ENCODE measurements around the gene CCNG2. TPM values are rescaled to one million over a fixed set of nuclear protein-coding genes. Genes with fewer than 3 reads are reported as not detected.
A peak's percentile ranks its signal among the peaks of the same experiment; 100 is the strongest.

Gene CCNG2
- total and polyA plus RNA-seq, 4 experiments from 2014 or later: 17.0 to 22.9 (median 20.2) TPM

DNA sequence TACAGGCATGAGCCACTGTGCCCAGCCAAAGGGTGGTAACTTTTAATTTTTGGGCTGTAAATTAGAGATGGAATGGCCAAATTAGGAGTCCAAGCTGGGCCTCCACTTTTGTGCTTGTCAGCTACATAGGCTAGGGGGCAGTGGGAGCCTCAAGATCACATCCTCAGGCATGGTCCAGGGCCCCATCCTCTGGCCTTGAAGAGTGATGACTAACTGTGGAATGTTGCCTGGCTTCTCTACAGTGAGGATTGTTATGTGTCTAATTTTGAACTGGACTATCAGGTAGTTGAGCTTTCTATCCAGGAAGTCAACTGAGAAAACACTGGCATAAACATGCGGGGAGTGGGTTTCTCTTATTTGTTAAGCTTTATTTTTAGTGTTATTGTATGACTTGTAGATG, 33.0 kb downstream of the CCNG2 start:
- Histone ChIP-seq H3K9me3 (ENCODE audit: control insufficient read depth in 1 of 2, low read length in 2 of 2) (no peaks in the 10 kb centered on the region), H3K36me3 (ENCODE audit: insufficient read depth, low read length) (no peaks in the 10 kb centered on the region), H3K4me1 (ENCODE audit: insufficient read depth, low read length) (peaks cover 14% of the 10 kb centered on the region), H3K4me3 (ENCODE audit: low read length in 2 of 2) (no peak overlapping the region), H3K27ac (ENCODE audit: low read depth, low read length) (no peak overlapping the region), H3K27me3 (ENCODE audit: insufficient read depth, low read length) (no peaks in the 10 kb centered on the region)
- Mint-ChIP-seq H3K4me3 (no peak overlapping the region), H3K27me3 (peaks cover 0 to 2% of the 10 kb centered on the region in 2 donors), H3K27ac (no peak overlapping the region), H3K4me1 (peaks cover 12 to 19% (median 15%) of the 10 kb centered on the region in 4 donors), H3K9me3 (no peaks in the 10 kb centered on the region), H3K36me3 (no peaks in the 10 kb centered on the region)
- ChIA-PET CTCF (ENCODE audit: partially characterized antibody) (interaction anchor here (1.0 to 2.0 kb wide), 4 partner anchors 11 to 95 kb away, joined by 3 to 10 read pairs (median 6); no protein-coding TSS in a partner anchor), POLR2A (ENCODE audit: partially characterized antibody) (no interaction called here)
- intact Hi-C loops (cut with micrococcal nuclease): no loop called here
- DNase-seq: no peak

DNA sequence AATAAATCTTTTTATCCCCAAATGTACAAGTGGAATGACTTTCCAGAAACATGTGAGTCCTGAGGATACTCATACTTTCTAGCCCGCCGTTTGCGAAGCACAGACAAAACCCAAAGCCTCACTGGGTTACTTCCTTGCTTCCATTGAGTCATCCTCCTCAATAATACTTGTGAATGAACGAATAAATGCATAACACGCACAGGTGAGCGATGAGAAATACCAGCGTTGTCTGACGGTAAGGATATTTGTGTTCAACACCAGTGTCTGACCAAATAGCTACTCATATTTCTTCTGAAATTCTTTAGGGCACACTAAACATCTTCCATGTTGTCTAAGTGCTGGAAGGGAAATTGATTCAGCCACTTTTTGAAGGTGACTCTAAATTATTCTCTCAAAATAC, 36.0 kb downstream of the CCNG2 start:
- H3K4me1 ChIP-seq (ENCODE audit: insufficient read depth, low read length): peaks cover 14% of the 10 kb centered on the region
- H3K27ac ChIP-seq (ENCODE audit: low read depth, low read length): no peak overlapping the region
- H3K27me3 Mint-ChIP-seq: peaks cover 0 to 2% of the 10 kb centered on the region in 2 donors
- peak overlapping the region; percentile 87 to 96 (median 91) for H3K4me3 Mint-ChIP-seq
- ChIA-PET CTCF (ENCODE audit: partially characterized antibody) (interaction anchor here (0.8 to 4.4 kb wide), 9 partner anchors 8 to 216 kb away, joined by 3 to 65 read pairs (median 5); no protein-coding TSS in a partner anchor), POLR2A (ENCODE audit: partially characterized antibody) (interaction anchor here (0.7 to 1.7 kb wide), 5 partner anchors 8 to 157 kb away, joined by 3 to 10 read pairs (median 3); partner anchors contain the start of genes CCNG2 and CCNI)
- peaks cover 12 to 19% (median 15%) of the 10 kb centered on the region in 4 donors for H3K4me1 Mint-ChIP-seq
- peak overlapping the region in 4 of 7 donors; percentile 75 to 90 (median 88) for H3K27ac Mint-ChIP-seq
- no peak for DNase-seq
- H3K4me3 ChIP-seq (ENCODE audit: low read length in 2 of 2): peak overlapping the region in 1 of 2 donors; percentile 41
- H3K9me3 Mint-ChIP-seq: no peaks in the 10 kb centered on the region
- intact Hi-C loops (cut with micrococcal nuclease): loop anchor here (1.0 kb wide), 1 partner anchor 37 kb away; no protein-coding TSS in a partner anchor
- no peaks in the 10 kb centered on the region for H3K36me3 Mint-ChIP-seq
- H3K27me3 ChIP-seq (ENCODE audit: insufficient read depth, low read length): no peaks in the 10 kb centered on the region
- no peaks in the 10 kb centered on the region for H3K9me3 ChIP-seq (ENCODE audit: control insufficient read depth in 1 of 2, low read length in 2 of 2)
- H3K36me3 ChIP-seq (ENCODE audit: insufficient read depth, low read length): no peaks in the 10 kb centered on the region

GRCh38 chr4:77193511-77194102, 36.6 kb downstream of the CCNG2 start:
- no peaks in the 10 kb centered on the region for H3K9me3 Mint-ChIP-seq
- intact Hi-C loops (cut with micrococcal nuclease): loop anchor here (1.0 kb wide), 1 partner anchor 37 kb away; no protein-coding TSS in a partner anchor
- DNase-seq: peak; percentile 69 to 80 (median 70)
- H3K4me3 Mint-ChIP-seq: peak overlapping the region; percentile 87 to 96 (median 91)
- peaks cover 14% of the 10 kb centered on the region for H3K4me1 ChIP-seq (ENCODE audit: insufficient read depth, low read length)
- H3K27ac ChIP-seq (ENCODE audit: low read depth, low read length): peak overlapping the region; percentile 8
- no peaks in the 10 kb centered on the region for H3K36me3 ChIP-seq (ENCODE audit: insufficient read depth, low read length)
- ChIA-PET CTCF (ENCODE audit: partially characterized antibody) (interaction anchor here (0.8 to 4.4 kb wide), 11 partner anchors 9 to 216 kb away, joined by 3 to 65 read pairs (median 5); no protein-coding TSS in a partner anchor), POLR2A (ENCODE audit: partially characterized antibody) (interaction anchor here (0.7 to 1.7 kb wide), 6 partner anchors 8 to 158 kb away, joined by 3 to 10 read pairs (median 3); partner anchors contain the start of genes CCNG2 and CCNI)
- H3K27me3 Mint-ChIP-seq: peaks cover 0 to 2% of the 10 kb centered on the region in 2 donors
- H3K36me3 Mint-ChIP-seq: no peaks in the 10 kb centered on the region
- H3K27ac Mint-ChIP-seq: peak overlapping the region; percentile 75 to 95 (median 90)
- H3K27me3 ChIP-seq (ENCODE audit: insufficient read depth, low read length): no peaks in the 10 kb centered on the region
- peaks cover 12 to 19% (median 15%) of the 10 kb centered on the region in 4 donors for H3K4me1 Mint-ChIP-seq
- H3K9me3 ChIP-seq (ENCODE audit: control insufficient read depth in 1 of 2, low read length in 2 of 2): no peaks in the 10 kb centered on the region
- H3K4me3 ChIP-seq (ENCODE audit: low read length in 2 of 2): peak overlapping the region in 1 of 2 donors; percentile 41

DNA sequence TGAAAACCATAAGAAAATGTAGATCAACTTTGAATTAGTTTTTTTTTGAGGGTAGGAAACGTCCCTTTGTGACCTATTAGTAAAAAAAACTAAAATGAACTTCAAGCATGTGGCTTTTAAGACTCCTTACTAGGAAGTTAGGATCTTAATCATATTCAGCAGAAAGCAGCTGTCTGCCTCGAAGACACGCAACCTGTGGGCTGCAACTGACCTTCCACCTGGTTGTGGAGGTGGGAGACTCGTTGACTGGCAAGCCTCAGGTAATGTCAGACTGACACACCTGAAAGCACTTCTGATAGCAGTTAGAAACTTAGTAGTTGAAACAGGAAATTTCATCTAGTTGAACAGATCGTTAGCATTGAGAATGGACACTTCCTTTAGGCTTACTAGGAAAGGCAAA, 37.4 kb downstream of the CCNG2 start:
- Mint-ChIP-seq H3K9me3 (no peaks in the 10 kb centered on the region), H3K27ac (peak overlapping the region in 3 of 7 donors; percentile 42 to 88 (median 87)), H3K27me3 (peaks cover 0 to 2% of the 10 kb centered on the region in 2 donors), H3K36me3 (no peaks in the 10 kb centered on the region), H3K4me3 (peak overlapping the region in 3 of 8 donors; percentile 88 to 96 (median 92)), H3K4me1 (peaks cover 12 to 19% (median 15%) of the 10 kb centered on the region in 4 donors)
- H3K4me1 ChIP-seq (ENCODE audit: insufficient read depth, low read length): peaks cover 14% of the 10 kb centered on the region
- no peak for DNase-seq
- intact Hi-C loops (cut with micrococcal nuclease): no loop called here
- no peak overlapping the region for H3K4me3 ChIP-seq (ENCODE audit: low read length in 2 of 2)
- H3K27me3 ChIP-seq (ENCODE audit: insufficient read depth, low read length): no peaks in the 10 kb centered on the region
- no peaks in the 10 kb centered on the region for H3K9me3 ChIP-seq (ENCODE audit: control insufficient read depth in 1 of 2, low read length in 2 of 2)
- ChIA-PET CTCF (ENCODE audit: partially characterized antibody) (interaction anchor here (1.0 to 4.4 kb wide), 9 partner anchors 9 to 217 kb away, joined by 3 to 65 read pairs (median 5); no protein-coding TSS in a partner anchor), POLR2A (ENCODE audit: partially characterized antibody) (interaction anchor here (0.7 to 1.7 kb wide), 3 partner anchors 9 to 118 kb away, joined by 3 to 10 read pairs (median 3); partner anchors contain the start of gene CCNI)
- H3K36me3 ChIP-seq (ENCODE audit: insufficient read depth, low read length): no peaks in the 10 kb centered on the region
- no peak overlapping the region for H3K27ac ChIP-seq (ENCODE audit: low read depth, low read length)

GRCh38 chr4:77194989-77195388, 38.0 kb downstream of the CCNG2 start:
- Mint-ChIP-seq H3K4me1 (peaks cover 12 to 19% (median 15%) of the 10 kb centered on the region in 4 donors), H3K27me3 (peaks cover 0 to 2% of the 10 kb centered on the region in 2 donors), H3K9me3 (no peaks in the 10 kb centered on the region), H3K36me3 (no peaks in the 10 kb centered on the region), H3K4me3 (no peak overlapping the region), H3K27ac (no peak overlapping the region)
- H3K4me3 ChIP-seq (ENCODE audit: low read length in 2 of 2): no peak overlapping the region
- no peaks in the 10 kb centered on the region for H3K27me3 ChIP-seq (ENCODE audit: insufficient read depth, low read length)
- peaks cover 14% of the 10 kb centered on the region for H3K4me1 ChIP-seq (ENCODE audit: insufficient read depth, low read length)
- intact Hi-C loops (cut with micrococcal nuclease): no loop called here
- ChIA-PET CTCF (ENCODE audit: partially characterized antibody) (interaction anchor here (1.4 to 4.4 kb wide), 3 partner anchors 9 to 99 kb away, joined by 4 to 65 read pairs (median 25); no protein-coding TSS in a partner anchor), POLR2A (ENCODE audit: partially characterized antibody) (no interaction called here)
- H3K27ac ChIP-seq (ENCODE audit: low read depth, low read length): no peak overlapping the region
- H3K36me3 ChIP-seq (ENCODE audit: insufficient read depth, low read length): no peaks in the 10 kb centered on the region
- DNase-seq: no peak
- no peaks in the 10 kb centered on the region for H3K9me3 ChIP-seq (ENCODE audit: control insufficient read depth in 1 of 2, low read length in 2 of 2)

DNA sequence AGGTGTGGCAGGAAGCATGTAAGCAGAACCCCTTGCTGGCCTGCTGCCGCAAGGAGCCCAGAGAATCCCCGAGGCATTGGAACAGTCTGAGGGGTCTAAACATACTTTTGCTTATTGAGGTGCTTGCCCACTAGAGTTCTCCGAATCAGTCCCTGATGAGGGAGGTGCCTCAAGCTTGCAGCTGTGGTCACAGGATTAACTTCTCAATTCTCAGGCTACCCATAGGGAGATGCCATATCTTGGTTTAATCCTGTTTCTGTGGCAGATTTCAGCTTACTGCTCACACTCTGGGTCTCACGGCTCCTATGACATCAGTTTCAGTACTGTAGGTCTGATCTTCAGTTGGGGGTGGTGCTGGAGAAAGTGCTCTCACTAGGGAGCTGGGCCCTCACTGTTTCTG, 39.9 kb downstream of the CCNG2 start:
- Histone ChIP-seq H3K9me3 (ENCODE audit: control insufficient read depth in 1 of 2, low read length in 2 of 2) (no peaks in the 10 kb centered on the region), H3K27ac (ENCODE audit: low read depth, low read length) (no peak overlapping the region), H3K4me1 (ENCODE audit: insufficient read depth, low read length) (peaks cover 14% of the 10 kb centered on the region), H3K27me3 (ENCODE audit: insufficient read depth, low read length) (no peaks in the 10 kb centered on the region), H3K4me3 (ENCODE audit: low read length in 2 of 2) (no peak overlapping the region), H3K36me3 (ENCODE audit: insufficient read depth, low read length) (no peaks in the 10 kb centered on the region)
- no peak overlapping the region for H3K4me3 Mint-ChIP-seq
- H3K36me3 Mint-ChIP-seq: no peaks in the 10 kb centered on the region
- no peak for DNase-seq
- intact Hi-C loops (cut with micrococcal nuclease): no loop called here
- POLR2A ChIA-PET (ENCODE audit: partially characterized antibody): no interaction called here
- H3K27ac Mint-ChIP-seq: no peak overlapping the region
- H3K4me1 Mint-ChIP-seq: peaks cover 12 to 19% (median 15%) of the 10 kb centered on the region in 4 donors
- CTCF ChIA-PET (ENCODE audit: partially characterized antibody): interaction anchor here (1.0 to 14.8 kb wide), 3 partner anchors 7 to 101 kb away, joined by 3 to 440 read pairs (median 65); no protein-coding TSS in a partner anchor
- H3K9me3 Mint-ChIP-seq: no peaks in the 10 kb centered on the region
- no peaks in the 10 kb centered on the region for H3K27me3 Mint-ChIP-seq

GRCh38 chr4:77197361-77197760, 40.4 kb downstream of the CCNG2 start:
- CTCF ChIA-PET (ENCODE audit: partially characterized antibody): interaction anchor here (7.8 to 14.8 kb wide), 2 partner anchors 101 to 151 kb away, joined by 75 to 440 read pairs; no protein-coding TSS in a partner anchor

More at GRCh38 chr4:77197361-77197760, 40.4 kb downstream of the CCNG2 start:
- no peaks in the 10 kb centered on the region for H3K36me3 Mint-ChIP-seq
- Histone ChIP-seq H3K27me3 (ENCODE audit: insufficient read depth, low read length) (no peaks in the 10 kb centered on the region), H3K4me1 (ENCODE audit: insufficient read depth, low read length) (peaks cover 14% of the 10 kb centered on the region), H3K36me3 (ENCODE audit: insufficient read depth, low read length) (no peaks in the 10 kb centered on the region), H3K9me3 (ENCODE audit: control insufficient read depth in 1 of 2, low read length in 2 of 2) (no peaks in the 10 kb centered on the region), H3K27ac (ENCODE audit: low read depth, low read length) (no peak overlapping the region), H3K4me3 (ENCODE audit: low read length in 2 of 2) (no peak overlapping the region)
- intact Hi-C loops (cut with micrococcal nuclease): no loop called here
- H3K9me3 Mint-ChIP-seq: no peaks in the 10 kb centered on the region
- H3K4me1 Mint-ChIP-seq: peaks cover 12 to 19% (median 15%) of the 10 kb centered on the region in 4 donors
- H3K27ac Mint-ChIP-seq: no peak overlapping the region
- no peaks in the 10 kb centered on the region for H3K27me3 Mint-ChIP-seq
- DNase-seq: no peak
- POLR2A ChIA-PET (ENCODE audit: partially characterized antibody): no interaction called here
- no peak overlapping the region for H3K4me3 Mint-ChIP-seq
